GM23338 (cell line): ENCODE results near the gene EIF4G3. TPM values are rescaled to one million over a fixed set of nuclear protein-coding genes. Genes with fewer than 3 reads are reported as not detected.

ENCODE experiments used
- ATAC-seq: fragments of 200-7000 bp; cut with Tn5 transposase; 3 replicates; pipeline ENCODE4 v1.9.1; 2020
- DNase-seq: peaks from one replicate; pipeline ENCODE4 v3.0.0-alpha.2; 2015; ENCODE audit warnings: low spot score
- H2AFZ ChIP-seq: fragments of 200-600 bp; sonication (generic); 2 replicates; pipeline ENCODE4 v1.8.0; 2016; ENCODE audit warnings: antibody characterized with exemption, mild to moderate bottlenecking, moderate library complexity
- H3F3A ChIP-seq: fragments of 200-600 bp; sonication (generic); replicated peaks from 2 replicates; pipeline ENCODE4 v1.8.0; 2017; ENCODE audit warnings: antibody characterized with exemption, mixed run types, low read depth
- H3K27ac ChIP-seq: fragments of 200-600 bp; sonication (generic); 2 replicates; pipeline ENCODE4 v1.6.1; 2016; ENCODE audit warnings: low read depth
- H3K27me3 ChIP-seq: fragments of 200-600 bp; sonication (generic); 2 replicates; pipeline ENCODE4 v1.8.0; 2016; ENCODE audit warnings: mild to moderate bottlenecking, mixed run types, moderate library complexity; ENCODE audit not compliant: insufficient read depth
- H3K36me3 ChIP-seq: fragments of 200-600 bp; sonication (generic); 2 replicates; pipeline ENCODE4 v1.8.0; 2016; ENCODE audit warnings: mild to moderate bottlenecking; ENCODE audit not compliant: insufficient read depth
- H3K4me1 ChIP-seq: fragments of 200-600 bp; sonication (generic); 2 replicates; pipeline ENCODE4 v1.8.0; 2016; ENCODE audit warnings: mild to moderate bottlenecking, moderate library complexity; ENCODE audit not compliant: insufficient read depth
- H3K4me2 ChIP-seq: fragments of 200-600 bp; sonication (generic); 2 replicates; pipeline ENCODE4 v1.7.1; 2017; ENCODE audit warnings: mixed run types
- H3K4me3 ChIP-seq: fragments of 200-600 bp; sonication (generic); 2 replicates; pipeline ENCODE4 v1.6.1; 2016; ENCODE audit warnings: mixed run types
- H3K79me2 ChIP-seq: fragments of 200-600 bp; sonication (generic); replicated peaks from 2 replicates; pipeline ENCODE4 v1.8.0; 2017; ENCODE audit warnings: mild to moderate bottlenecking; ENCODE audit not compliant: insufficient read depth
- H3K9me2 ChIP-seq: fragments of 200-600 bp; sonication (generic); 2 replicates; pipeline ENCODE4 v1.8.0; 2017; ENCODE audit not compliant: insufficient read depth
- H4K20me1 ChIP-seq: fragments of 200-600 bp; sonication (generic); replicated peaks from 2 replicates; pipeline ENCODE4 v1.8.0; 2017; ENCODE audit warnings: mild to moderate bottlenecking; ENCODE audit not compliant: insufficient read depth
- H3K27ac Mint-ChIP-seq: 2 replicates; pipeline ENCODE4 v1.8.0; 2020; ENCODE audit warnings: inconsistent platforms, mild to moderate bottlenecking, moderate library complexity, mixed read lengths
- H3K27me3 Mint-ChIP-seq: 3 replicates; pipeline ENCODE4 v1.8.0; 2022; ENCODE audit warnings: low read depth, mild to moderate bottlenecking, moderate library complexity, mixed read lengths, inconsistent platforms; ENCODE audit not compliant: insufficient read depth, poor library complexity
- H3K36me3 Mint-ChIP-seq: 3 replicates; pipeline ENCODE4 v1.8.0; 2021; ENCODE audit warnings: low read depth, mild to moderate bottlenecking, inconsistent platforms, moderate library complexity, mixed read lengths
- H3K4me1 Mint-ChIP-seq: 3 replicates; pipeline ENCODE4 v1.8.0; 2020; ENCODE audit warnings: mild to moderate bottlenecking, inconsistent platforms, mixed read lengths
- H3K4me3 Mint-ChIP-seq: 3 replicates; pipeline ENCODE4 v1.8.0; 2021; ENCODE audit warnings: moderate library complexity, mild to moderate bottlenecking, inconsistent platforms, mixed read lengths
- H3K9me3 Mint-ChIP-seq: 3 replicates; pipeline ENCODE4 v1.8.0; 2020; ENCODE audit warnings: moderate library complexity, mild to moderate bottlenecking, inconsistent platforms, mixed read lengths
- CREB1 ChIP-seq: fragments of 250-450 bp; sonication (Bioruptor Pico); IDR thresholded peaks from 2 replicates; pipeline ENCODE4 v1.5.0; 2020; ENCODE audit warnings: low read depth, mild to moderate bottlenecking, moderate library complexity
- CTCF ChIP-seq, 2 experiments: fragments of 200-600 bp in 1 of 2; sonication (generic) in 1 of 2; conservative IDR thresholded peaks; 2 replicates each; pipeline versions ENCODE4 v1.5.1 to v1.6.1; 2016 to 2017; ENCODE audit warnings: antibody characterized with exemption in 2 of 2, low read depth in 2 of 2, mild to moderate bottlenecking in 2 of 2, moderate library complexity in 1 of 2
- ETS1 ChIP-seq: IDR thresholded peaks from 2 replicates; pipeline ENCODE4 v1.6.1; 2016; ENCODE audit warnings: antibody characterized with exemption
- EZH2 ChIP-seq: fragments of 200-600 bp; sonication (generic); IDR thresholded peaks from one replicate; pipeline ENCODE4 v1.8.0; 2017; ENCODE audit warnings: antibody characterized with exemption, mild to moderate bottlenecking, low read depth; ENCODE audit not compliant: unreplicated experiment
- EZH2phosphoT487 ChIP-seq: fragments of 200-600 bp; sonication (generic); IDR thresholded peaks from one replicate; pipeline ENCODE4 v1.8.1; 2018; ENCODE audit warnings: antibody characterized with exemption; ENCODE audit not compliant: unreplicated experiment
- JUNB ChIP-seq: IDR thresholded peaks from one replicate; pipeline ENCODE4 v1.6.1; 2016; ENCODE audit warnings: antibody characterized with exemption; ENCODE audit not compliant: unreplicated experiment
- NANOG ChIP-seq: IDR thresholded peaks from 2 replicates; pipeline ENCODE4 v1.6.1; 2016; ENCODE audit warnings: antibody characterized with exemption, borderline replicate concordance
- POLR2AphosphoS5 ChIP-seq: IDR thresholded peaks from 2 replicates; pipeline ENCODE4 v1.6.1; 2016; ENCODE audit warnings: antibody characterized with exemption, low read depth
- REST ChIP-seq: IDR thresholded peaks from one replicate; pipeline ENCODE4 v1.6.1; 2018; ENCODE audit warnings: antibody characterized with exemption; ENCODE audit not compliant: unreplicated experiment
- STAT1 ChIP-seq: IDR thresholded peaks from one replicate; pipeline ENCODE4 v1.6.1; 2016; ENCODE audit warnings: antibody characterized with exemption; ENCODE audit not compliant: unreplicated experiment
- ZNF114 ChIP-seq: fragments of 250-450 bp; sonication (Bioruptor Pico); IDR thresholded peaks from 2 replicates; pipeline ENCODE4 v1.5.0; 2020; ENCODE audit warnings: mild to moderate bottlenecking, moderate library complexity
- ZNF331 ChIP-seq: fragments of 250-450 bp; sonication (Bioruptor Pico); IDR thresholded peaks from 2 replicates; pipeline ENCODE4 v1.5.0; 2020; ENCODE audit warnings: low read depth, mild to moderate bottlenecking, moderate library complexity
- ZNF462 ChIP-seq: fragments of 250-450 bp; sonication (Bioruptor Pico); IDR thresholded peaks from 2 replicates; pipeline ENCODE4 v1.5.0; 2020; ENCODE audit warnings: mild to moderate bottlenecking, moderate library complexity
- polyA plus RNA-seq: library from polyadenylated mRNA; unstranded; fragments of >200 nt; fragmentation: Nextera tagmentation; extraction: Ambion mirVana; gene quantifications from 2 replicates; pipeline ENCODE4 v1.2.1, GENCODE V29; 2016
- total RNA-seq: library from RNA; depleted of rRNA; stranded (reverse); fragments of >200 nt; shearing (Covaris generic); gene quantifications from 2 replicates; pipeline ENCODE4 v1.2.3, GENCODE V29; 2014

The EIF4G3 gene
- total and polyA plus RNA-seq, 2 experiments from 2014 or later, result 37.9 to 68.1 TPM

- H3K4me1 ChIP-seq, result no peaks in the 10 kb centered on the region; the same call in 1 of the 2 replicates
- ATAC-seq (peak; percentile 36; the same call in 2 of the 3 replicates), DNase-seq (no peak)
- no peaks in the 10 kb centered on the region for H3K79me2 ChIP-seq
- no peaks in the 10 kb centered on the region for H3K36me3 Mint-ChIP-seq
- H2AFZ ChIP-seq, result no peak overlapping the region
- H3K27me3 ChIP-seq, result peaks cover 100% of the 10 kb centered on the region
- H3K4me1 Mint-ChIP-seq, result no peaks in the 10 kb centered on the region
- no peaks in the 10 kb centered on the region for H3F3A ChIP-seq
- no peaks in the 10 kb centered on the region for H3K9me2 ChIP-seq
- peaks cover 83% of the 10 kb centered on the region for H3K27me3 Mint-ChIP-seq
- no peak overlapping the region for H3K4me3 Mint-ChIP-seq
- peaks cover 9% of the 10 kb centered on the region for H4K20me1 ChIP-seq
- TF ChIP-seq EZH2phosphoT487 (no peak), JUNB (no peak), NANOG (no peak), REST (no peak), STAT1 (no peak), POLR2AphosphoS5 (no peak), EZH2 (no peak), ZNF114 (CRISPR knock-in tag) (no peak), ZNF462 (CRISPR knock-in tag) (no peak), ZNF331 (no peak), CTCF (conservative IDR thresholded peaks at IDR 0.05; ENCODE audit: low read depth in 2 of 2) (no peak), CREB1 (CRISPR knock-in tag) (no peak), ETS1 (no peak)
- H3K4me3 ChIP-seq, result no peak overlapping the region
- no peaks in the 10 kb centered on the region for H3K36me3 ChIP-seq
- no peaks in the 10 kb centered on the region for H3K9me3 Mint-ChIP-seq
- no peak overlapping the region for H3K27ac Mint-ChIP-seq
- H3K4me2 ChIP-seq, result no peak overlapping the region
- H3K27ac ChIP-seq, result no peak overlapping the region
Observed at GRCh38 chr1:21188235-21188634, 11.5 kb upstream of the EIF4G3 start.
